HG02798 (cell line): ENCODE results near the gene ENTPD5.
"Not testable (repeated sequence)": the region's sequence is repeated elsewhere in the genome, so short reads cannot be mapped to it uniquely, and the experiment has no call there.

Source experiments
- ATAC-seq: cut with Tn5 transposase; IDR thresholded peaks from one replicate; pipeline ENCODE4 v1.9.1; 2021; ENCODE audit warnings: mild to moderate bottlenecking; ENCODE audit not compliant: unreplicated experiment, poor library complexity

The ENTPD5 gene

GRCh38 chr14:73949752-73950734 is 69.0 kb downstream of the ENTPD5 start, which contains the start of the genes COQ6 and FAM161B:
COQ6 (plus strand) TSS chr14:73950302; CDS start chr14:73950333, 31 bp downstream.
FAM161B (minus strand) TSS chr14:73950094; CDS start chr14:73950026, 68 bp downstream.
- ATAC-seq: peak; percentile 93

GRCh38 chr14:73945159-73945670 is 73.9 kb downstream of the ENTPD5 start:
- ATAC-seq: no peak

GRCh38 chr14:73944432-73945158 is 74.5 kb downstream of the ENTPD5 start:
- ATAC-seq: no peak

GRCh38 chr14:73943083-73943482 is 76.0 kb downstream of the ENTPD5 start:
- ATAC-seq: no peak

- no peak for ATAC-seq
These were observed 76.9 kb downstream of the ENTPD5 start for GRCh38 chr14:73942180-73942579.

GRCh38 chr14:73937012-73937411 is 82.1 kb downstream of the ENTPD5 start:
- ATAC-seq: no peak

GRCh38 chr14:73936548-73936947 is 82.5 kb downstream of the ENTPD5 start:
- ATAC-seq: no peak

GRCh38 chr14:73935666-73936065 is 83.4 kb downstream of the ENTPD5 start:
- ATAC-seq: no peak

GRCh38 chr14:73924337-73924736 is 94.8 kb downstream of the ENTPD5 start:
- ATAC-seq: no peak

- ATAC-seq: not testable (repeated sequence)
These were observed 99.6 kb downstream of the ENTPD5 start for GRCh38 chr14:73919457-73919856.

- ATAC-seq: no peak
These were observed 102.8 kb downstream of the ENTPD5 start for GRCh38 chr14:73916324-73916723.

GRCh38 chr14:73913256-73913655 is 105.8 kb downstream of the ENTPD5 start:
- no peak for ATAC-seq

GRCh38 chr14:73909681-73910080 is 109.4 kb downstream of the ENTPD5 start:
- no peak for ATAC-seq
